ENCODE results near the gene VWA5B1.

The VWA5B1 gene

GRCh38 chr1:20386323-20387081 lies 95.8 kb downstream of the VWA5B1 start:
- H3K27me3 ChIP-seq (ENCODE audit: control insufficient read depth, insufficient read depth, low read length), result peaks cover 32% of the 10 kb centered on the region
- no peaks in the 10 kb centered on the region for H3K9me3 ChIP-seq (ENCODE audit: control insufficient read depth, insufficient read depth, low read length)
- H3K4me1 ChIP-seq (ENCODE audit: control insufficient read depth, insufficient read depth, low read length), result peaks cover 12% of the 10 kb centered on the region
- H3K4me3 ChIP-seq (ENCODE audit: low read depth, low read length), result no peak overlapping the region
- H3K36me3 ChIP-seq (ENCODE audit: control insufficient read depth, insufficient read depth, low read length), result no peaks in the 10 kb centered on the region
- no peak overlapping the region for H3K9ac ChIP-seq (ENCODE audit: low read depth, low read length)

- Histone ChIP-seq H3K4me3 (ENCODE audit: low read depth, low read length) (no peak overlapping the region), H3K27me3 (ENCODE audit: control insufficient read depth, insufficient read depth, low read length) (peaks cover 48% of the 10 kb centered on the region), H3K4me1 (ENCODE audit: control insufficient read depth, insufficient read depth, low read length) (peaks cover 12% of the 10 kb centered on the region), H3K9me3 (ENCODE audit: control insufficient read depth, insufficient read depth, low read length) (no peaks in the 10 kb centered on the region), H3K36me3 (ENCODE audit: control insufficient read depth, insufficient read depth, low read length) (no peaks in the 10 kb centered on the region), H3K9ac (ENCODE audit: low read depth, low read length) (no peak overlapping the region)
These were observed 98.9 kb downstream of the VWA5B1 start for GRCh38 chr1:20389571-20389970.

- Histone ChIP-seq H3K36me3 (ENCODE audit: control insufficient read depth, insufficient read depth, low read length) (no peaks in the 10 kb centered on the region), H3K4me3 (ENCODE audit: low read depth, low read length) (no peak overlapping the region), H3K4me1 (ENCODE audit: control insufficient read depth, insufficient read depth, low read length) (peaks cover 6% of the 10 kb centered on the region), H3K9me3 (ENCODE audit: control insufficient read depth, insufficient read depth, low read length) (no peaks in the 10 kb centered on the region), H3K9ac (ENCODE audit: low read depth, low read length) (no peak overlapping the region), H3K27me3 (ENCODE audit: control insufficient read depth, insufficient read depth, low read length) (peaks cover 44% of the 10 kb centered on the region)
These were observed 100.1 kb downstream of the VWA5B1 start for GRCh38 chr1:20390589-20391331.

GRCh38 chr1:20395255-20395654 lies 104.6 kb downstream of the VWA5B1 start:
- Histone ChIP-seq H3K36me3 (ENCODE audit: control insufficient read depth, insufficient read depth, low read length) (no peaks in the 10 kb centered on the region), H3K4me1 (ENCODE audit: control insufficient read depth, insufficient read depth, low read length) (no peaks in the 10 kb centered on the region), H3K4me3 (ENCODE audit: low read depth, low read length) (no peak overlapping the region), H3K9me3 (ENCODE audit: control insufficient read depth, insufficient read depth, low read length) (no peaks in the 10 kb centered on the region), H3K27me3 (ENCODE audit: control insufficient read depth, insufficient read depth, low read length) (peaks cover 64% of the 10 kb centered on the region), H3K9ac (ENCODE audit: low read depth, low read length) (no peak overlapping the region)

- Histone ChIP-seq H3K9ac (ENCODE audit: low read depth, low read length) (no peak overlapping the region), H3K9me3 (ENCODE audit: control insufficient read depth, insufficient read depth, low read length) (no peaks in the 10 kb centered on the region), H3K27me3 (ENCODE audit: control insufficient read depth, insufficient read depth, low read length) (peaks cover 73% of the 10 kb centered on the region), H3K4me3 (ENCODE audit: low read depth, low read length) (no peak overlapping the region), H3K36me3 (ENCODE audit: control insufficient read depth, insufficient read depth, low read length) (no peaks in the 10 kb centered on the region), H3K4me1 (ENCODE audit: control insufficient read depth, insufficient read depth, low read length) (no peaks in the 10 kb centered on the region)
These were observed 108.1 kb downstream of the VWA5B1 start for GRCh38 chr1:20398744-20399143.

- Histone ChIP-seq H3K4me3 (ENCODE audit: low read depth, low read length) (no peak overlapping the region), H3K9me3 (ENCODE audit: control insufficient read depth, insufficient read depth, low read length) (no peaks in the 10 kb centered on the region), H3K4me1 (ENCODE audit: control insufficient read depth, insufficient read depth, low read length) (no peaks in the 10 kb centered on the region), H3K36me3 (ENCODE audit: control insufficient read depth, insufficient read depth, low read length) (no peaks in the 10 kb centered on the region), H3K9ac (ENCODE audit: low read depth, low read length) (no peak overlapping the region), H3K27me3 (ENCODE audit: control insufficient read depth, insufficient read depth, low read length) (peaks cover 75% of the 10 kb centered on the region)
These were observed 108.5 kb downstream of the VWA5B1 start for GRCh38 chr1:20399196-20399595.

GRCh38 chr1:20399606-20400180 lies 109.0 kb downstream of the VWA5B1 start:
- Histone ChIP-seq H3K4me3 (ENCODE audit: low read depth, low read length) (no peak overlapping the region), H3K4me1 (ENCODE audit: control insufficient read depth, insufficient read depth, low read length) (no peaks in the 10 kb centered on the region), H3K36me3 (ENCODE audit: control insufficient read depth, insufficient read depth, low read length) (no peaks in the 10 kb centered on the region), H3K9ac (ENCODE audit: low read depth, low read length) (no peak overlapping the region), H3K9me3 (ENCODE audit: control insufficient read depth, insufficient read depth, low read length) (no peaks in the 10 kb centered on the region), H3K27me3 (ENCODE audit: control insufficient read depth, insufficient read depth, low read length) (peaks cover 77% of the 10 kb centered on the region)

- peaks cover 86% of the 10 kb centered on the region for H3K27me3 ChIP-seq (ENCODE audit: control insufficient read depth, insufficient read depth, low read length)
- peaks cover under 1% of the 10 kb centered on the region for H3K4me1 ChIP-seq (ENCODE audit: control insufficient read depth, insufficient read depth, low read length)
- no peak overlapping the region for H3K4me3 ChIP-seq (ENCODE audit: low read depth, low read length)
- no peaks in the 10 kb centered on the region for H3K9me3 ChIP-seq (ENCODE audit: control insufficient read depth, insufficient read depth, low read length)
- H3K9ac ChIP-seq (ENCODE audit: low read depth, low read length), result no peak overlapping the region
- no peaks in the 10 kb centered on the region for H3K36me3 ChIP-seq (ENCODE audit: control insufficient read depth, insufficient read depth, low read length)
These were observed 109.9 kb downstream of the VWA5B1 start for GRCh38 chr1:20400341-20401177.

- Histone ChIP-seq H3K4me3 (ENCODE audit: low read depth, low read length) (no peak overlapping the region), H3K27me3 (ENCODE audit: control insufficient read depth, insufficient read depth, low read length) (peaks cover 95% of the 10 kb centered on the region), H3K36me3 (ENCODE audit: control insufficient read depth, insufficient read depth, low read length) (no peaks in the 10 kb centered on the region), H3K4me1 (ENCODE audit: control insufficient read depth, insufficient read depth, low read length) (peaks cover 4% of the 10 kb centered on the region), H3K9me3 (ENCODE audit: control insufficient read depth, insufficient read depth, low read length) (no peaks in the 10 kb centered on the region), H3K9ac (ENCODE audit: low read depth, low read length) (no peak overlapping the region)
These were observed 110.8 kb downstream of the VWA5B1 start for GRCh38 chr1:20401405-20402010.

- Histone ChIP-seq H3K9ac (ENCODE audit: low read depth, low read length) (no peak overlapping the region), H3K4me1 (ENCODE audit: control insufficient read depth, insufficient read depth, low read length) (peaks cover 4% of the 10 kb centered on the region), H3K9me3 (ENCODE audit: control insufficient read depth, insufficient read depth, low read length) (no peaks in the 10 kb centered on the region), H3K4me3 (ENCODE audit: low read depth, low read length) (no peak overlapping the region), H3K27me3 (ENCODE audit: control insufficient read depth, insufficient read depth, low read length) (peaks cover 99% of the 10 kb centered on the region), H3K36me3 (ENCODE audit: control insufficient read depth, insufficient read depth, low read length) (no peaks in the 10 kb centered on the region)
These were observed 112.1 kb downstream of the VWA5B1 start for GRCh38 chr1:20402585-20403422.
